Measurements from ENCODE around the gene AGT.

- TF ChIP-seq CTCF (IDR thresholded peaks at IDR 0.05) (no peak), POLR2AphosphoS5 (IDR thresholded peaks at IDR 0.05) (no peak), POLR2A (IDR thresholded peaks at IDR 0.05) (no peak)
Measured at GRCh38 chr1:230690101-230690500, 23.8 kb downstream of the AGT start.
